Measurements from ENCODE around the gene CDK10.

The CDK10 gene

DNA sequence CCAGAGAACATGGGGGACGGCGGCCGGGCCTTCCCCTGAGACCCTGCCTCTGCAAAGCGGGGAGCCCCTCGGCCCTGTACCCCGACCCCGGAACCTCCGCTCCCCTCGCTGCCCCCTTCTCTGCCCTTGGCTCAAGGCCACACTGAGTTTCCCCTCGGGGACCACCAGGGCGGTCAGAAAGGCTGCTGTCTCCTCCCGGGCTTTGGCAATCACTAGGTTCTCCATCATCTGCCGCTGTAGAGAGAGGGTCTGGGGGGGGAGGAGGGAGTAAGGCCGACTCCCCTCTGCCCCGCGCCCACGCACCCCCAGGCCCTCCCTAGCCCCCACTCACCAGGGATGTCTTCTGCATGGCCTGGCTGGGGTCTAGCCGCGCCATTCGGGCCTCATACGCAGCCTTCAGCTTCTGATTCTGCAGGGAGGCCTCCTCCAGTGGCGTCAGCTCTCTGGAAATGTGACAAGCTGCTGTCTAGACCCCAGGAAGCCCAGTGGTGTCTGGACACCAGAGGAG lies 25.8 kb downstream of the CDK10 start:
- DNase-seq (ENCODE audit: low spot score): no peak

DNA sequence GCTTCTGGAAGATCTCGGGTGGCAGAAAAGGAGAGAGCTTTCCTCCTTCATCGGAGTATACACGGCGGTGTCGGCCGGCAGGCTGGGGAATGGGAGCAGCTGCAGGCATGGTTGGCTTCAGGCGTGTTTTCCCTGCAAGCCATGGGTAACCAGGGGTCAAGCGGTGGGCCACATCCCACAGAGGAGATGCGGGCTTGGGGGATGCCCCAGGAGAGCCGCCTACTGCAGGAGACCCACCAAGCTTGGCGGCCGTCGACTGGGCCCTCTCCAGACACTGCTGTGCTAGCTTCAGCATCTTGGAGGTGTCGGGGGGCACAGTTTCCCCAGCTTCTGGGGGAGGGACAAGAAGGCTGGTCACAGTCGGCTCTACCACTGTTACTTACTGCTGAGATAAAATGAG lies 30.0 kb downstream of the CDK10 start:
- no peak for DNase-seq (ENCODE audit: low spot score)
- TF ChIP-seq CTCF (IDR thresholded peaks at IDR 0.05; ENCODE audit: extremely low read depth, missing control alignments): no peak

More for the DNA sequence above, 25.8 kb downstream of the CDK10 start:
- TF ChIP-seq CTCF (IDR thresholded peaks at IDR 0.05; ENCODE audit: extremely low read depth, missing control alignments): no peak

DNA sequence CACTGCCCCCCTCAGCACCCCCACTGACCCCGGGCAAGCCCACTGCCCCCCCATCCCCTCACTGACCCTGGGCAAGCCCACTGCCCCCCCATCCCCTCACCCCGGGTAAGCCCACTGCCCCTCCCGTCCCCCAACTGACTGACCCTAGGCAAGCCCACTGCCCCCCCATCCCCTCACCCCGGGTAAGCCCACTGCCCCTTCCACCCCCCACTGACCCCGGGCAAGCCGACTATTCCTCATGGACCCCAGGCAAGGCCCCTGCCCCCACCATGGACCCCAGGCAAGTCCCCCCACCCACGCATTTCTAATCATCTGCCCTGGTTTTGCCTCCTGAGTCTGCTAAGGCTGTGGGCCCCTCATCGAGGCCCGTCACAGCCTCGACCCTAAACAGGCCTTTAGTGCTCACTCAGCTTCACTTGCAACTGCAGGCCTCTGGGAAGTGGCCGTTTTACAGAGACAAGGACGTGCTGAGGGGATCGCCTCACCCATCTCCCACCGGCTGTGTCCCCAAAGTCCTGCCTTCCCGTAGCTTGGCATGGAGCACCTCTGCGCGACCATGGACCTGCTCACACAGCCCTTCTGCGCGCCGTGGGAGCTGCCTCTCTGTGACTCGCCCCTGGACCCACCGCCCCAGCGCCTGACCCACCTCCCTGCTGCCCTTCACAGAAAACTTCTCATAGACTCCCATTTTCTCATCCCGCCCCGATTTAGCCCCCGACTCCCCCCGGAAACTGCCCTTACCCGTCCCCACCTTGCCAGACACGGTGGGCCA lies 30.6 kb downstream of the CDK10 start:
- no peak for DNase-seq (ENCODE audit: low spot score)
- TF ChIP-seq CTCF (IDR thresholded peaks at IDR 0.05; ENCODE audit: extremely low read depth, missing control alignments): no peak

DNA sequence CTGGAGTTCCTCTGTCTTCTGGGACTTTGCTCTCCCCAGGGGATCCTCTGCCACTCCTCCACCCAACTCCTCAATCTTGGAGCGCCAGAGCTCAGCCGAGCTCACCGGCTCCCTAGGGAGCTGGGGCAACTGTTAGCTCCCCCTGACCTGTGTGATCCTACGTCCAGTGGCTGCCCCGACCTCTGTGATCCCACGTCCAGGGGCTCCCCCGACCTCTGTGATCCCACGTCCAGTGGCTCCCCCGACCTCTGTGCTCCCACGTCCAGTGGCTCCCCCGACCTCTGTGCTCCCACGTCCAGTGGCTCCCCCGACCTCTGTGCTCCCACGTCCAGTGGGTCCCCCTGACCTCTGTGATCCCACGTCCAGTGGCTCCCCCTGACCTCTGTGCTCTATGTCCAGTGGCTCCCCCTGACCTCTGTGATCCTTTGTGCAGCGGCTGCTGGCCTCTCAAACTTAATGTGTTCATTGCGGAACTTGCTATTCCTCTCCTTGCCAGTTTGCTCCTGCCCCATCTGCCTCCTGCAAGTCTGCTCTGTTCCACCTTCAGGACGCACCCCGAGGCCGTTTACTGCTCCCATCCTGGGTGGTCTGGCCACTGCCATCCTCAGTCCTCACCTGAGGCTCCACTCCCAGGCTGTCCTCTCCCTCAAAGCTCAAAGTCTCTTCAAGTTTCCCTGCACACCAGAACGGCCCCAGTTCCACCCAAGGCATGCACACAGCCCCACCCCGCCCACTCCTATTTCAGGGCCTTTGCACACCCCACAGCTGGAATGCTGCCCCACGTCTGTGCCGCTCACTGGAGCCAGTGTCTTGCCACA lies 31.4 kb downstream of the CDK10 start:
- TF ChIP-seq CTCF (IDR thresholded peaks at IDR 0.05; ENCODE audit: extremely low read depth, missing control alignments): no peak
- no peak for DNase-seq (ENCODE audit: low spot score)

- DNase-seq (ENCODE audit: low spot score): no peak
- TF ChIP-seq CTCF (IDR thresholded peaks at IDR 0.05; ENCODE audit: extremely low read depth, missing control alignments): no peak
Measured at GRCh38 chr16:89720551-89720812, 34.0 kb downstream of the CDK10 start.

- TF ChIP-seq CTCF (IDR thresholded peaks at IDR 0.05; ENCODE audit: extremely low read depth, missing control alignments): no peak
Measured at GRCh38 chr16:89720813-89721545, 34.5 kb downstream of the CDK10 start, which contains the start of the genes VPS9D1 and ZNF276. Gene VPS9D1, minus strand, starts transcription at chr16:89720898. Its CDS starts 37 bp downstream, at chr16:89720861. Gene ZNF276, plus strand, starts transcription at chr16:89721537. Its CDS starts 104 bp downstream, at chr16:89721641.

More at GRCh38 chr16:89720813-89721545, 34.5 kb downstream of the CDK10 start, which contains the start of the genes VPS9D1 and ZNF276:
- peak; percentile 92 for DNase-seq (ENCODE audit: low spot score)
